DMS153 treated with DMSO at 0.1 percent for 48 hours (cell line): ENCODE data around the gene ALG1L2.
"Not testable (repeated sequence)": the region's sequence is repeated elsewhere in the genome, so short reads cannot be mapped to it uniquely, and the experiment has no call there.

Experiments
- DNase-seq: peaks from one replicate; lab custom pipeline; 2025; ENCODE audit not compliant: unreplicated experiment; lab: John Stamatoyannopoulos, UW

ALG1L2 gene

DNA sequence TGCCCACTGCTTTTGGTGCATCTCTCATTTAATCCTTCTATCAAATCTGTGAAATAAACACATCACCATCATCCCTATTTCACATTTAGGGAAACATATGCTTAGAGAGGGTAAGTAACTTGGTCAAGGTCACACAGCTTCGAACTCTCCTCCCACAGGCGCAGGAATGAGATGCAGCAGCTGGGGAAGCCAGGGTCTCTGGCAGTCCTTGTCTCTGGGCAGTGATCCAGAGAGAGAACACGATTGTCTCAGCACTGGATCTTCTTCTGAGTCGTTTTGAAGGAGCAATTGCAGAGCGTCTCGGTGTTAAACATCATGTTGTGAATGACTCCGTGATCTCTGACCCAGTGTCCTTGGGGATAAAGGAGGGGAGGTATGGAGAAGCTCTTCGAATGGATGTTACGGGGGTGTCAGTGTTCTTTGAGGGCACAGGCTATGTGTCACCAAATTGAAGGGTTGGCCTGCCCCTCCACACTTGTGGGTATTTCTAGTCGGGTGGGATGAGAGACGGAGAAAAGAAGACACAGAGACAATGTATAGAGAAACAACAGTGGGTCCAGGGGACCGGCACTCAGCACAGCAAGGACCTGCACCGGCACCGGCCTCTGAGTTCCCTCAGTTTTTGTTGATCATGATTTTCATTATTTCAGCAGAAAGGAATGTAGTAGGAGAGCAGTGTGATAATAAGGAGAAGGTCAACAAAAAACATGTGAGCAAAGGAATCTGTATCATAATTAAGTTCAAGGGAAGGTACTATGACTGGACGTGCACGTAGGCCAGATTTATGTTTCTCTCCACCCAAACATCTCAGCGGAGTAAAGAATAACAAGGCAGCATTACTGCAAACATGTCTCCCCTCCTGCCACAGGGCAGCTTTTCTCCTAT is 41.5 kb downstream of the ALG1L2 start:
- not testable (repeated sequence) for DNase-seq

DNA sequence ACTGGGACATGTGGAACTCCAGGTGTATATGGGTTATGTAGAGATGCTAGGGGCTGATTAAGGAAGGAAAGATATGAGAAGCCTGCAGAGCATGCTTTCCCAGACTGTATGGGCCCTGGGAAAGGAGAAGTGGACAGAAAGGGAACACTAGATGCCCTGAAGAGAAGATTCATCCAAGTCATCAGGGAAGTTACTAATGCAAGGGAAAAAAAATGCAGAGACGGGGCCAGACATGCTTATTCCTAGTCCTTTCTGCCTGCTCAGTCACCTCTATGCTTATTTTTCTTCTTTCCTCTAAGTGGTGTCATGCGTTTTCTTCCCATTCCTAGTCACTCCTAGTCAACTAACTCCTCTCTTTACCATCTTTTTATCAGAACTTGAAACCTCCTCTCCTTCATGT is 43.8 kb downstream of the ALG1L2 start:
- not testable (repeated sequence) for DNase-seq

DNA sequence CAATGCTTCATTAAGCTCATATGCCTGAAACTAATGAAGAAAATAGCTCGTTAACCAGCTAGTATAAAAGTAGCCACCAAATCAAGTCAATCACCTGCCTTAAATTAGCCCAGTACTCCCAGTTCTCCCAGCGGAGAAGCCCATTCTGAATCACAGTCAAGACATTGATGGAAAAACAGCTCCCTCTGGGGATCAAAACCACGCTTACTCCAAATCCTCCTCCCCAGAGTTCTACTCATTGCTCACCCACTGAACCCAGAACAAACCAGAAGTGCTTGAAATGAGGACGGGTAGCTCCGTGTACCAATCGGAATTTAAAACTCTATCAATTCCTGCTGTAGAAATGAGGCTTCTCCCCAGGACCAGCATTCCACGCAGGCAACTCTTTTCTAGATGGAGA is 54.7 kb downstream of the ALG1L2 start:
- DNase-seq = not testable (repeated sequence)

DNA sequence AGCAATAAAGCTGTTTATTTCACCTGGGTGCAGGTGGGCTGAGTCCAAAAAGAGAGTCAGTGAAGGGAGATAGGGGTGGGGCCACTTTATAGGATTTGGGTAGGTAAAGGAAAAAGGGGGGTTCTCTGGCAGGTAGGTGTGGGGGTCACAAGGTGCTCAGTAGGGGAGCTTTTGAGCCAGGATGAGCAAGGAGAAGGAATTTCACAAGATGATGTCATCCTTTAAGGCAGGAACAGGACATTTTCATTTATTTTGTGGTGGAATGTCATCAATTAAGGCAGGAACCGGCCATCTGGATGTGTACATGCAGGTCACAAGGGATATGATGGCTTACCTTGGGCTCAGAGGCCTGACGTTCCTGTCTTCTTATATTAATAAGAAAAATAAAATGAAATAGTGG is 56.1 kb downstream of the ALG1L2 start:
- not testable (repeated sequence) for DNase-seq

DNA sequence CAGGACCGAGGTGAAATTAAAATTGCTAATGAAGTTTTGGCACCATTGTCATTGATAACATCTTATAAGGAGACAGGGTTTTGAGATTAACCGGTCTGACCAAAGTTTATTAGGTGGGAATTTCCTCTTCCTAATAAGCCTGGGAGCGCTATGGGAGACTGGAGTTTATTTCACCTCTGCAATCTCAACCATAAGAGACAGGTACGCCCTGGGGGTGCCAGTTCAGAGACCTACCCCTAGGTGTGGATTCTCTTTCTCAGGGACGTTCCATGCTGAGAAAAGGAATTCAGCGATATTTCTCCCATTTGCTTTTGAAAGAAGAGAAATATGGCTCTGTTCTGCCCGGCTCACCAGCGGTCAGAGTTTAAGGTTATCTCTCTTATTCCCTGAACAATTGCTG is 57.4 kb downstream of the ALG1L2 start:
- DNase-seq = not testable (repeated sequence)

DNA sequence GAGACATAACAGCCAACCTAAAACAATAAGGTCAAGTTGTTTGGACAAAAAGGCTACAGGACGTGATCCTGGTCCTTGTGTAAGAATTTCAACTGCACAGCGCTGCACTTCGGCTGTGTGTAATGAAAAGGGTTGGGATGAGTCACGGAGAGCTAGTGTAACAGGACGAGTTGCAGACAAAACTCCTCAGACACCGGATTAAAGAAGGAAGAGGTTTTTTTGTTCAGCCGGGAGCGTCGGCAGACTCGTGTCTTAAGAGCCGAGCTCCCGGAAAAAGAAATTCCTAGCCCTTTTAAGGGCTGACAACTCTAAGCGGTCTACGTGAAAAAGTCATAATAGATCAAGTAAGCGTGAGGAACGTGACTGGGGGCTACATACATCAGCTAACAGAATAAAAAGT is 59.1 kb downstream of the ALG1L2 start:
- not testable (repeated sequence) for DNase-seq

DNA sequence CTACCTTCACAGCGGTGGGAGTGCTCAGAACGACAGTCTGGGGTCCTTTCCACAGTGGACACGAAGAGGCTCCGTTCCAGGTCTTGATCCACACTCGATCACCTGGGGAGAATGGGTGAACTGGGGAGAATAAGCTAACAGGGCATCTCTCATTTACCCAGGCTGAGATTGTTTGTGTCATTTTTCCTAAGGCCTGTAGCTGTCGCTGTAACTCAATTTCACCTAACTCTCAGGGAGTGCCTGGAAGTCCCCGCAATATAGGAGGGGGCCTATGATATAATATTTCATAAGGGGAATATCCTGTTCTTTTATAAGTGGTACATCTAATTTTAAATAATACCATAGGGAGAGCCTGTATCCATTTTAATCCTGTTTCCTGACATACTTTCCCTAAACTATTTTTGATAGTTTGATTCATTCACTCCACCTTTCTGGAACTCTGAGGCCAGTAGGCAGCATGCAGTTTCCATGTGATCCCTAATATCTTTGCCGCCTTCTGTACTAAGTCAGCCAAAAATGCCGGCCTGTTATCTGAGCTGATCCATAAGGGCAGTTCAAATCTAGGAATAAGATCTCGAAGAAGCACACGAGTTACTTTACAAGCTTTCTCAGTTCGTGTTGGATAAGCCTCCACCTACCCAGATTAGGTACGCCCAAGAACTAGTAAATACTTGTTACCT is 62.2 kb downstream of the ALG1L2 start:
- not testable (repeated sequence) for DNase-seq

DNA sequence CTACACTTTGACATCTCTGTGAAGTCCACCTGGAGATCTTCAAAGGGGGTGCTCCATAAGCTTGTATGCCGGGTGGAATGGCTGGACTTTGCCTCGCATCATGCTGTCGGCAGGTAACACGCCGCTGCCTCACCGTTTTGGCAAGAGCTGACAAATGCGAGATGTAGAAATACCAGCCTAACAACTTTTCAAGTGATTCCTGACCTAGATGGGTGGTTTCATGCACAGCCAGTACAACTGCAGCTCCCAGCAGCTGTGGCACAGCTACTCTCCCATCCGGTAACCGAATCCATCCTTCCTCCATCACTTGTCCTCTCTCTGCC is 62.7 kb downstream of the ALG1L2 start:
- DNase-seq = not testable (repeated sequence)

DNA sequence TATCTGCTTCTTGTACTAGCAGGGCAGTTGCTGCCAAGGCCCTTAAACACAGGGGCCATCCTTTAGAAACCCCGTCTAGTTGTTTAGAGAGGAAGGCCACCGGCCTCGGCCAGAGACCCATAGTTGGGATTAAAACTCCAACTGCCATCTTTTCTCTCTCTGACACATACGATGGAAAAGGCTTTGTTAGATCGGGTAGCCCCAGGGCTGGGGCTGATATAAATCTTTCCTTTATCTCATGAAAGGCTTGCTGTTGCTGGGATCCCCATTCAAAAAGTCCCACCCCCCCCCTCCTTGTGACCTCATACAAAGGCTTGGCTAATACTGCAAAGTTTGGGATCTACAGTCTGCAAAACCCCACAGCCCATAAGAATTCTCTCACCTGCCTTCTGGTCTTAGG is 63.8 kb downstream of the ALG1L2 start:
- DNase-seq = not testable (repeated sequence)

DNA sequence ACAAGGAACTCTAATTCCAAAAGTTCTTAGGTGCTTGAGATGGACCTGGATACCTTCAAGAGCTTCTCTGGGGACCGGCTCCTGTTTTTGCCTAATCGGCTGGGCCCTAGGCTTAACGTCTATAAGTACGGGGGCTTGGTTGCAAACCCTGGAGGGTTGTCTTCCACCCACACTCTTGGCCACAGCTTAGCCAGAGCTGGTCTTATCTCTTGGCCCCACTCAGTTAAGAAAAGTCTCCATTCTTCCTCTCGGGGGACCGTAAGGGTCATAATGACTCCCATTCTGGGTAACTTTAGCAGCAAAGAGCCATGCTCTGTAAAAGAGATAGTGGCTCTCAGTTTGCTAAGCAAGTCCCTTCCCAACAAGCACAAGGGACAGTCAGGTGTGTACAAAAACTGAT is 64.8 kb downstream of the ALG1L2 start:
- DNase-seq = not testable (repeated sequence)
